Measurements from ENCODE around the gene EHF.

DNA sequence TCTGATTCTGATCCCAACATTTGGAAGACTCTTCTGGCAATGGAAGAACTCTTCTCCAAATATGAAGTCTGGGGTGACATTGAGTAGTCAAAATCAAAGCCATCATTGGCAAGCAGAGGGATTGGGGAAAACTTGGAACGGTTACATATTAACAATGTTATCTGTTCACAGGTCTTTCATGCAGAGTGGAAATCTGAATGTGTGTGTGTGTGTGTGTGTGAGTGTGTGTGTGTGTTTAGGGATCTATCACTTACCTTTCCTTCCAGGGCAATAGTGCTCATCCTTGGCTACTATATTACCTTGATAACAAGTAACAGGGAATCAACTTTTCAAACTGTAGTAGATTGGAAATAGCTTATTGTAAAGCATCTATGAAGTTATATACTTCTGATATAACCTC, 55.3 kb downstream of the EHF start:
- no peak for TF ChIP-seq CTCF (IDR thresholded peaks at IDR 0.05)
- no peak for TF ChIP-seq POLR2A (IDR thresholded peaks at IDR 0.05)
- TF ChIP-seq POLR2AphosphoS5 (IDR thresholded peaks at IDR 0.05): no peak
- no peak for TF ChIP-seq EP300 (IDR thresholded peaks at IDR 0.05)

Measured in gastroesophageal sphincter (tissue), 3 donors.